HCT116 (cell line): Measurements from ENCODE around the gene GBX1. TPM values are rescaled to one million over a fixed set of nuclear protein-coding genes. Genes with fewer than 3 reads are reported as not detected.

Experiments used
- ATAC-seq: fragments of 200-7000 bp; cut with Tn5 transposase; 2 replicates; pipeline ENCODE4 v1.9.1; 2020; ENCODE audit warnings: mild to moderate bottlenecking, moderate library complexity
- BruUV-seq: library from RNA; stranded (reverse); fragments of 400-500 nt; replicated peaks from 2 replicates; lab custom pipeline; 2021; lab: Mats Ljungman, UMichigan
- CTCF ChIA-PET: fragments of 300-600 bp; sonication (Branson Sonifier 250); formaldehyde crosslinking; loops from one replicate; lab custom pipeline; 2021; ENCODE audit warnings: antibody characterized with exemption; lab: Charles Lee
- POLR2A ChIA-PET: fragments of 300-600, 350-600 bp; sonication (Branson Sonifier 250); formaldehyde crosslinking; loops from one replicate; lab custom pipeline; 2021; ENCODE audit warnings: antibody characterized with exemption; lab: Charles Lee
- RAD21 ChIA-PET, 2 experiments: fragments of 300-600 bp; sonication (Branson Sonifier 250); formaldehyde crosslinking; loops; one replicate each; lab custom pipeline; 2023; ENCODE audit warnings: low total read pairs in 2 of 2; ENCODE audit not compliant: uncharacterized antibody in 2 of 2, unreplicated experiment in 2 of 2, low non-redundant PET in 1 of 2; lab: Charles Lee
- DNase-seq: peaks from one replicate; pipeline ENCODE4 v3.0.0-alpha.2; 2010; ENCODE audit warnings: low read depth, low spot score
- H2AFZ ChIP-seq: fragments of 200-600 bp; shearing (Covaris generic), sonication (generic); 2 replicates; pipeline ENCODE4 v1.6.1; 2017; ENCODE audit warnings: low read depth, mixed run types, mixed read lengths, antibody characterized with exemption, low read length; ENCODE audit not compliant: poor library complexity, severe bottlenecking
- H3K27ac ChIP-seq: 2 replicates; pipeline ENCODE4 v1.5.1; 2012; ENCODE audit warnings: low read depth, low read length
- H3K27me3 ChIP-seq: fragments of 200-600 bp; sonication (generic); 2 replicates; pipeline ENCODE4 v1.6.1; 2016; ENCODE audit warnings: mixed run types, low read length, mixed read lengths; ENCODE audit not compliant: insufficient read depth
- H3K36me3 ChIP-seq, 2 experiments: fragments of 200-500 bp in 1 of 2; fragments of 200-600 bp in 1 of 2; sonication (Bioruptor generic) in 1 of 2; sonication (generic) in 1 of 2; 2 replicates each; pipeline versions ENCODE4 v1.5.1 to v1.6.1; 2014 to 2016; ENCODE audit warnings: low read length in 2 of 2, inconsistent platforms in 1 of 2, mixed read lengths in 1 of 2, mixed run types in 1 of 2; ENCODE audit not compliant: insufficient read depth in 2 of 2, control insufficient read depth in 1 of 2
- H3K4me1 ChIP-seq, 2 experiments: fragments of 200-600 bp in 1 of 2; sonication (generic) in 1 of 2; 2 replicates each; pipeline versions ENCODE4 v1.5.1 to v1.6.1; 2012 to 2017; ENCODE audit warnings: low read length in 2 of 2, inconsistent platforms in 1 of 2, mild to moderate bottlenecking in 1 of 2, mixed read lengths in 1 of 2, mixed run types in 1 of 2, moderate library complexity in 1 of 2; ENCODE audit not compliant: insufficient read depth in 2 of 2, control insufficient read depth in 1 of 2
- H3K4me2 ChIP-seq: fragments of 200-600 bp; sonication (generic); 2 replicates; pipeline ENCODE4 v1.6.1; 2017; ENCODE audit warnings: mixed run types, low read length, mixed read lengths
- H3K4me3 ChIP-seq, 2 experiments: fragments of 200-600 bp in 1 of 2; sonication (generic) in 1 of 2; replicated peaks in 1 of 2; 2 replicates each; pipeline ENCODE4 v1.5.1; 2011 to 2016; ENCODE audit warnings: low read length in 2 of 2, control low read depth in 1 of 2, low read depth in 1 of 2, mild to moderate bottlenecking in 1 of 2, mixed read lengths in 1 of 2, mixed run types in 1 of 2
- H3K79me2 ChIP-seq: fragments of 200-600 bp; sonication (generic); 2 replicates; pipeline ENCODE4 v1.6.1; 2017; ENCODE audit warnings: mild to moderate bottlenecking, mixed run types, low read length, moderate library complexity, mixed read lengths; ENCODE audit not compliant: insufficient read depth
- H3K9ac ChIP-seq: fragments of 200-600 bp; sonication (generic); 2 replicates; pipeline ENCODE4 v1.6.1; 2016; ENCODE audit warnings: low read length, mixed read lengths
- H3K9me2 ChIP-seq: fragments of 200-600 bp; sonication (generic), shearing (Covaris generic); 2 replicates; pipeline ENCODE4 v1.6.1; 2017; ENCODE audit warnings: mixed run types, mild to moderate bottlenecking, moderate library complexity; ENCODE audit not compliant: insufficient read depth
- H3K9me3 ChIP-seq, 2 experiments: fragments of 200-500 bp in 1 of 2; fragments of 200-600 bp in 1 of 2; sonication (Bioruptor generic) in 1 of 2; sonication (generic) in 1 of 2; 2 replicates each; pipeline ENCODE4 v1.6.1; 2014 to 2017; ENCODE audit warnings: low read length in 2 of 2, mixed read lengths in 2 of 2, inconsistent platforms in 1 of 2, low read depth in 1 of 2, mild to moderate bottlenecking in 1 of 2, mixed run types in 1 of 2, moderate library complexity in 1 of 2; ENCODE audit not compliant: control insufficient read depth in 1 of 2, insufficient read depth in 1 of 2
- H4K20me1 ChIP-seq: fragments of 200-600 bp; sonication (generic), shearing (Covaris generic); 2 replicates; pipeline ENCODE4 v1.6.1; 2017; ENCODE audit warnings: mixed run types, mild to moderate bottlenecking, moderate library complexity; ENCODE audit not compliant: insufficient read depth
- CBX3 ChIP-seq: IDR thresholded peaks from 2 replicates; pipeline ENCODE4 v1.6.1; 2012; ENCODE audit warnings: low read depth
- CEBPB ChIP-seq: IDR thresholded peaks from 2 replicates; pipeline ENCODE4 v1.6.1; 2012; ENCODE audit warnings: low read depth
- EGR1 ChIP-seq: IDR thresholded peaks from 2 replicates; pipeline ENCODE4 v1.6.1; 2012; ENCODE audit warnings: low read depth
- ELF1 ChIP-seq: IDR thresholded peaks from 2 replicates; pipeline ENCODE4 v1.6.1; 2012; ENCODE audit warnings: low read depth, borderline replicate concordance
- EZH2 ChIP-seq: fragments of 200-600 bp; sonication (generic); IDR thresholded peaks from 2 replicates; pipeline ENCODE4 v1.6.1; 2017; ENCODE audit warnings: antibody characterized with exemption, mixed run types
- EZH2phosphoT487 ChIP-seq: fragments of 200-600 bp; IDR thresholded peaks from 2 replicates; pipeline ENCODE4 v1.6.1; 2018; ENCODE audit warnings: antibody characterized with exemption, borderline replicate concordance
- FOSL1 ChIP-seq: IDR thresholded peaks from 2 replicates; pipeline ENCODE4 v1.6.1; 2012; ENCODE audit warnings: low read depth
- RAD21 ChIP-seq: IDR thresholded peaks from 2 replicates; pipeline ENCODE4 v1.6.1; 2012; ENCODE audit warnings: low read depth, mild to moderate bottlenecking
- SRF ChIP-seq: IDR thresholded peaks from 2 replicates; pipeline ENCODE4 v1.6.1; 2012; ENCODE audit warnings: low read depth
- TCF7L2 ChIP-seq: IDR thresholded peaks from 2 replicates; pipeline ENCODE4 v1.7.0; 2011; ENCODE audit warnings: borderline replicate concordance, inconsistent platforms; ENCODE audit not compliant: insufficient read depth, insufficient read length; ENCODE audit errors: extremely low read depth
- YY1 ChIP-seq: IDR thresholded peaks from 2 replicates; pipeline ENCODE4 v1.6.1; 2011; ENCODE audit warnings: low read length, low read depth, moderate library complexity, mild to moderate bottlenecking; ENCODE audit not compliant: insufficient replicate concordance; ENCODE audit errors: extremely low read depth
- ZFX ChIP-seq: fragments of 450-650 bp; IDR thresholded peaks from 2 replicates; pipeline ENCODE4 v1.6.1; 2017
- ZNF274 ChIP-seq: fragments of 200-500 bp; sonication (Bioruptor generic); IDR thresholded peaks from 2 replicates; pipeline ENCODE4 v1.6.1; 2014; ENCODE audit warnings: mild to moderate bottlenecking, low read depth, low read length, inconsistent platforms
- intact Hi-C: fragments of 100-400 bp; cut with micrococcal nuclease; formaldehyde crosslinking; loops from 2 replicates; pipeline ENCODE4 v1.10.0; 2022
- total RNA-seq: library from RNA; stranded (reverse); gene quantifications from one replicate; pipeline ENCODE4 v1.2.1, GENCODE V29; 2021; ENCODE audit not compliant: unreplicated experiment
- TF ChIP-seq, protein P1 (sequence below): IDR thresholded peaks from 2 replicates; pipeline ENCODE4 v1.6.1; 2012
- TF ChIP-seq, protein P2 (sequence below): IDR thresholded peaks from 2 replicates; pipeline ENCODE4 v1.6.1; 2012; ENCODE audit warnings: low read depth
- TF ChIP-seq, protein P3 (sequence below): IDR thresholded peaks from 2 replicates; pipeline ENCODE4 v1.6.1; 2012

Gene GBX1
- total RNA-seq, 1 experiment from 2014 or later, result 0.86 TPM

DNA sequence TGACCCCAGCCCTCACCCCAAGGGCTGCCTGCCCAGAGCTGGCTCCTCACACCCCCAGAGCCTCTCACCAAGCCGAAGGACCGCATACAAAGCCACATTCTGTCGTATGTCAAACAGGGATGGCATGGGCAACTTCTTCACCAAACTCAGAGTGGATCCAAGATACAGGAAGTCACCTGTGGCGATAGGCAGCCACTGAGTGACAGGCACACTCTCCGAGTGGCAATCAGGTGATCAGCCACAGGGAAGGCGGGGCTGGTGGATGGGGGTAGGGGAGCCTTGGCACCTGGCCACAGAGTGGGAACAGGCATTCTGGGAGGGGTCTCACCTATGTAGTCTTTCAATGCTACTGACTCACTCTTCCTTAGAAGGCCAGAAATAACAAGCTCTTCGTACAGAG lies 26.7 kb upstream of the GBX1 start:
- H3K79me2 ChIP-seq, result no peaks in the 10 kb centered on the region
- RAD21 ChIA-PET, result no interaction called here
- no peak overlapping the region for H3K27ac ChIP-seq
- POLR2A ChIA-PET, result no interaction called here
- H3K9me3 ChIP-seq, result no peaks in the 10 kb centered on the region
- no peaks in the 10 kb centered on the region for H3K9me2 ChIP-seq
- CTCF ChIA-PET, result no interaction called here
- no peak overlapping the region for H3K4me3 ChIP-seq
- H3K4me1 ChIP-seq, result no peaks in the 10 kb centered on the region
- H2AFZ ChIP-seq, result no peak overlapping the region
- DNase-seq (no peak), ATAC-seq (no peak)
- no peaks in the 10 kb centered on the region for H4K20me1 ChIP-seq
- peaks cover 18% of the 10 kb centered on the region; the same call in 1 of the 2 replicates for H3K27me3 ChIP-seq
- intact Hi-C loops, result no loop called here
- no peaks in the 10 kb centered on the region for H3K36me3 ChIP-seq
- no peak overlapping the region for H3K9ac ChIP-seq
- no TSS peak for BruUV-seq
- TF ChIP-seq EGR1 (no peak), EZH2phosphoT487 (no peak), ZFX (no peak), FOSL1 (no peak), ELF1 (no peak)
- TF ChIP-seq, protein P1, sequence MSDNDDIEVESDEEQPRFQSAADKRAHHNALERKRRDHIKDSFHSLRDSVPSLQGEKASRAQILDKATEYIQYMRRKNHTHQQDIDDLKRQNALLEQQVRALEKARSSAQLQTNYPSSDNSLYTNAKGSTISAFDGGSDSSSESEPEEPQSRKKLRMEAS, result no peak
- no peak overlapping the region for H3K4me2 ChIP-seq

DNA sequence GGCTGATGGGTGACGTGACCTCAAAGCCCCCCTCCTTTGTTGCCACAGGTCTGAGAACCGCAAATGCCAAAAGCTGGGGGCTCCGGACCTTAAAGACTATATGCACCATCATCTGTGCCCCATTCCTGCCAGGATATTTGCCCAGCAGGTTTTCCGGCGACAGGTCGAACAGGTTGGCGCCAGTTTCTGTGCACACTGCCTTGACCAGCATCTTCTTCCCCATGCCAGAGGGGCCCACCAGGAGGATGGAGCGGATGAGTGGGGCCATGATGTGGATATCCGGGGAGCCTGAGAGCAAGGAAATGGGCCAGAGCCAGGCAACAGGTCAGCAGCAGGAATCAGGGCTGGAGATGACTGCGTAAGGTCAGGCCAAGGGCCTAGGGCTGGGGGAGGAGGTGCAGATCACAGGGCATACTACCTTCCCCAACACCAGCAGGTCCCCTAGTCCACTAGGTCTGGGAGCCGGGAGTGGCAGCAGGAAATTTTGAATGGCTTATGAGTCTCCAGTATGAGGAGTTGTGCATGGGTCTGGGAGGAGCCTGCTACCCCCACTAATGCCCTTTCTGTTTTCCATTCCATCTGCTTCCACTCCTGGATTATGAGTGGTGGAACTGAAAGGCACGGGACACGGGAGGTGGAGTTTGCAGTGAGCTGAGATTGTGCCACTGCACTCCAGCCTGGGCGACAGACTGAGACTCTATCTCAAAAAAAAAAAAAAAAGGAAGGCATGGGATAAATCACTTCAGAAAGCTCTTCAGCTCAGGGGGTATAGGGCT lies 25.9 kb upstream of the GBX1 start:
- no peak overlapping the region for H2AFZ ChIP-seq
- intact Hi-C loops, result no loop called here
- H3K4me2 ChIP-seq, result no peak overlapping the region
- DNase-seq (no peak), ATAC-seq (no peak)
- CTCF ChIA-PET, result no interaction called here
- no TSS peak for BruUV-seq
- RAD21 ChIA-PET, result no interaction called here
- H3K4me3 ChIP-seq, result no peak overlapping the region
- POLR2A ChIA-PET, result no interaction called here
- no peaks in the 10 kb centered on the region for H3K9me3 ChIP-seq
- H4K20me1 ChIP-seq, result no peaks in the 10 kb centered on the region
- TF ChIP-seq, protein P2, sequence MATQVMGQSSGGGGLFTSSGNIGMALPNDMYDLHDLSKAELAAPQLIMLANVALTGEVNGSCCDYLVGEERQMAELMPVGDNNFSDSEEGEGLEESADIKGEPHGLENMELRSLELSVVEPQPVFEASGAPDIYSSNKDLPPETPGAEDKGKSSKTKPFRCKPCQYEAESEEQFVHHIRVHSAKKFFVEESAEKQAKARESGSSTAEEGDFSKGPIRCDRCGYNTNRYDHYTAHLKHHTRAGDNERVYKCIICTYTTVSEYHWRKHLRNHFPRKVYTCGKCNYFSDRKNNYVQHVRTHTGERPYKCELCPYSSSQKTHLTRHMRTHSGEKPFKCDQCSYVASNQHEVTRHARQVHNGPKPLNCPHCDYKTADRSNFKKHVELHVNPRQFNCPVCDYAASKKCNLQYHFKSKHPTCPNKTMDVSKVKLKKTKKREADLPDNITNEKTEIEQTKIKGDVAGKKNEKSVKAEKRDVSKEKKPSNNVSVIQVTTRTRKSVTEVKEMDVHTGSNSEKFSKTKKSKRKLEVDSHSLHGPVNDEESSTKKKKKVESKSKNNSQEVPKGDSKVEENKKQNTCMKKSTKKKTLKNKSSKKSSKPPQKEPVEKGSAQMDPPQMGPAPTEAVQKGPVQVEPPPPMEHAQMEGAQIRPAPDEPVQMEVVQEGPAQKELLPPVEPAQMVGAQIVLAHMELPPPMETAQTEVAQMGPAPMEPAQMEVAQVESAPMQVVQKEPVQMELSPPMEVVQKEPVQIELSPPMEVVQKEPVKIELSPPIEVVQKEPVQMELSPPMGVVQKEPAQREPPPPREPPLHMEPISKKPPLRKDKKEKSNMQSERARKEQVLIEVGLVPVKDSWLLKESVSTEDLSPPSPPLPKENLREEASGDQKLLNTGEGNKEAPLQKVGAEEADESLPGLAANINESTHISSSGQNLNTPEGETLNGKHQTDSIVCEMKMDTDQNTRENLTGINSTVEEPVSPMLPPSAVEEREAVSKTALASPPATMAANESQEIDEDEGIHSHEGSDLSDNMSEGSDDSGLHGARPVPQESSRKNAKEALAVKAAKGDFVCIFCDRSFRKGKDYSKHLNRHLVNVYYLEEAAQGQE, result no peak
- TF ChIP-seq FOSL1 (no peak), CEBPB (no peak), ZNF274 (no peak), ELF1 (no peak), CBX3 (no peak), TCF7L2 (no peak), SRF (no peak), EZH2 (no peak), RAD21 (no peak), EZH2phosphoT487 (no peak), YY1 (no peak)
- TF ChIP-seq, protein P3, sequence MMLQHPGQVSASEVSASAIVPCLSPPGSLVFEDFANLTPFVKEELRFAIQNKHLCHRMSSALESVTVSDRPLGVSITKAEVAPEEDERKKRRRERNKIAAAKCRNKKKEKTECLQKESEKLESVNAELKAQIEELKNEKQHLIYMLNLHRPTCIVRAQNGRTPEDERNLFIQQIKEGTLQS, result no peak
- no peaks in the 10 kb centered on the region for H3K79me2 ChIP-seq
- no peak overlapping the region for H3K27ac ChIP-seq
- H3K36me3 ChIP-seq, result no peaks in the 10 kb centered on the region
- peaks cover 18% of the 10 kb centered on the region; the same call in 1 of the 2 replicates for H3K27me3 ChIP-seq
- H3K4me1 ChIP-seq, result no peaks in the 10 kb centered on the region
- H3K9ac ChIP-seq, result no peak overlapping the region
- H3K9me2 ChIP-seq, result no peaks in the 10 kb centered on the region
